Right lung (tissue), 10 donors: ENCODE results near the gene PLEKHG5. TPM values are rescaled to one million over a fixed set of nuclear protein-coding genes. Genes with fewer than 3 reads are reported as not detected.

Source experiments
- DNase-seq, 2 donors: peaks; one replicate each; pipeline ENCODE4 v3.0.0-alpha.2; 2013
- long read RNA-seq, 8 donors: transcript quantifications; one replicate each; lab custom pipeline, GENCODE V29; 2026
- polyA plus RNA-seq, 5 donors: library from polyadenylated mRNA; unstranded; fragments of 120-200 nt; gene quantifications; one replicate each; pipeline versions ENCODE4 v1.2.1 to v1.2.3, GENCODE V29; 2013; ENCODE audit warnings: inconsistent platforms in 1 of 5, low replicate concordance in 1 of 5; ENCODE audit not compliant: insufficient read length in 5 of 5, insufficient read depth in 1 of 5

Gene PLEKHG5
- 10 to 100 TPM; 20.0 to 33.7 (median 28.7) TPM for polyA plus RNA-seq
- long read RNA-seq, donor 1, full-length matches to known transcripts: 2 of 9 reads
- long read RNA-seq, donor 1, partial matches to known transcripts: 7 of 9 reads
- long read RNA-seq, donor 1, other reads (novel, unspliced or antisense): 0 of 9 reads
- long read RNA-seq, donor 2, partial matches to known transcripts: 0 of 1 reads
- long read RNA-seq, donor 2, other reads (novel, unspliced or antisense): 0 of 1 reads
- long read RNA-seq, donor 3: 0 reads
- long read RNA-seq, donor 4, partial matches to known transcripts: 6 of 6 reads
- long read RNA-seq, donor 4, other reads (novel, unspliced or antisense): 0 of 6 reads
- long read RNA-seq, donor 5, partial matches to known transcripts: 16 of 17 reads
- long read RNA-seq, donor 5, other reads (novel, unspliced or antisense): 0 of 17 reads
- long read RNA-seq, donor 6, full-length matches to known transcripts: 1 of 6 reads
- long read RNA-seq, donor 6, partial matches to known transcripts: 5 of 6 reads
- long read RNA-seq, donor 6, other reads (novel, unspliced or antisense): 0 of 6 reads
- long read RNA-seq, donor 7, full-length matches to known transcripts: 1 of 8 reads
- long read RNA-seq, donor 7, partial matches to known transcripts: 7 of 8 reads
- long read RNA-seq, donor 7, other reads (novel, unspliced or antisense): 0 of 8 reads
- long read RNA-seq, donor 8, full-length matches to known transcripts: 1 of 1 reads
- long read RNA-seq, donor 8, partial matches to known transcripts: 0 of 1 reads
- long read RNA-seq, donor 8, other reads (novel, unspliced or antisense): 0 of 1 reads

DNA sequence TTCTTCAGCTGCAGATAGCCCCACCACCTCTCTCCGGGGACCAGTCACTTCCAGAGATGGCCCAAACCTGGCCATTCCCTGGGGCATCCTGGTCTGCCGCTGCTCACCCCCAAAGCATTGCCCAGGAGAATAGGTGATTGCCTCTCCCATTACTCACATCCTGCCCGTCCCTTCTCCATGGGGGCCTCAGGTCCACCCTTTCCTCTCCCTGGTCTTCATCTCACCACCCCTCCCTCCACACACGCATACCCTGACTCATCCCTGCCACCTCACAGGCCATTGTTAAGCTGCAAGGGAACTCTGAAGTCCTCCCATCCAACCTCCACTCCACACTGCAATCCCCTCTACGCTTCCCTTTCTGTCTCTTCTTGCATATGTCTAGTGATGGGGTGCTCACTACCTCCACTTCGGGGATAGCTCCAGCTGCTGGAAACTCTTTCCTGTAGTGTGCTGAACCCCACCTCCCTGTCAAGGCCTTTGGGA is at the start of gene PLEKHG5:
TSS of gene PLEKHG5 (minus strand) at position 188 of the 483 bp plus-strand sequence. CDS start 14,096 bp downstream, outside the sequence.
- no peak for DNase-seq

GRCh38 chr1:6538956-6539355 is 47.5 kb upstream of the PLEKHG5 start:
- no peak for DNase-seq

DNA sequence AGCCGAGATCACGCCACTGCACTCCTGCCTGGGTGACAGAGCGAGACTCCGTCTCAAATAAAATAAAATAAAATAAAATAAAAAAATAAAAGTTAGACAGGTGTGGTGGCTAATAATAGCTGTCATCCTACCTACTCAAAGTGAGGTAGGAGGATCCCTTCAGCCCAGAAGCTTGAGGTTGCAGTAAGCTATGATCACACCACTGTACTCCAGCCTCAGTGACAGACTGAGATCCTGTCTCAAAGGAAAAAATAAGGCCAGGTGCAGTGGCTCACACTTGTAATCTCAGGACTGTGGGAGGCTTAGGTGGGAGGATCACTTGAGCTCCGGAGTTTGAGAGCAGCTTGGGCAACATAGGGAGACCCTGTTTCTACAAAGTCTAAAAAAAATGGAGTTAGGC is 44.8 kb upstream of the PLEKHG5 start:
- no peak for DNase-seq

GRCh38 chr1:6535214-6535613 is 43.7 kb upstream of the PLEKHG5 start:
- DNase-seq: no peak

DNA sequence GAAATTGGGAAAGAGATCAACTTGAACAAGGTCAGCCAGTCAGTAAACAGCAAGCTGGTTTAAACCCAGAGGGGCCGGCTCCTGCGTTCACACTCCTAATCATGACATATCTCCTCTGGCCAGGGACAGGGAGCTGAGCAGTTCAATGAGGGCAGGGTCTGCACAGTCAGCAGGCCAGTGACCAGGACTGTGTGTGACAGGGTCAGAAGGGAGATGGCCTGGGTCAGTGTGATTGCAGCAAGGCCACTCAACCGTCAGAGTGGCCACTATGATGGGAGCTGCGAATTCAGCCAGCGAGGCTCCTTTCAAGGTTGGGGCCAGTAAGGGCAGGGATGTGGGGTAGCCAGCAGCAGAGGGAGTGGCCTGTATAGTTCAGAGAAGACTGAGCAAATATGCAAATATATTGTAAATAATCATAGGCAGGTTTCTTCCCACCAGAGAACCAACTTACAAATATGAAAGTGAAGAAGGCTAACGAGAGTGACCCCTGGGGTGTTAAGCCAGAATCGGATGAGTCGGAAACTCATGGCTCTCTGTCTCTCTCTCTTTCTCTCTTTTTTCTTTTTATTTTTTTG is 42.9 kb upstream of the PLEKHG5 start:
- no peak for DNase-seq

GRCh38 chr1:6531996-6532395 is 40.5 kb upstream of the PLEKHG5 start:
- no peak for DNase-seq

- DNase-seq: no peak
Measured at GRCh38 chr1:6530504-6531160, 39.2 kb upstream of the PLEKHG5 start.

DNA sequence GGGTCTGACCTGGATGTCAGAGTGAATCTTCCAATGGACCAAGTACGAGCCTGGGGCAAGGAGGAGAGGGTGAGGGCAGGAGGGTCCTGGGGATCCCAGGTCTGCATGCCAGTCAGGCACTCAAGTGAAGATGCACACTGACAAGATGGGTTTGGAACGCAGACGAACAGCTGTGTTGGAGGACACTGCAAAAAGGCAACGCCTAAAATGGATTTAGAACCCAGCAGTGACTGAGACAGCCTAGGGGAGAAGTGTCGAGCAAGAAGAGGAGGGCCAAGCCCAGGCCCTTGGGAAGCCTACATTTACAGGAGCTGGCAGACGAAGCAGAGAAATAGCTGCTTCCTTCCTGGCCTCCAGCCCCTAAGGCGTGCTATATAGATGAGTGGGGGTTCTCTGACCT is 37.0 kb upstream of the PLEKHG5 start:
- no peak for DNase-seq

DNA sequence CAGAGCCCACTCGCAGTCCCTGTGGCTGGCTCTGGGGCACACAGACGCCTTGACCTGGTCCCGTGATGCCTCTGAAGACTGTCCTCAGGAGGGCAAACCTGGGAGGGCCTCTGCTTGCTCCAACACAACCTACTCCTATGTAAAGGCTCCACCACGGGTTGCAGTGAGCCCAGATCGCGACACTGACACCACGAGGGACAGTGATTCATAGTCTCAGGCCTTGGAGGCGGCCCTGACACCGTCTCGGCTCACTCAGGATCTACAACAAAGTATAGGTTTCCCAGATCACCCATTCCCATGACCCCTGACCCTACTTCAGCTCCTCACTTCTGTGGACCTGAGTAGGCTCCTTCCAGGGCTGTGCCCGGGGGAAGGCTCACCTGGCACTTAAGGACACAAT is 34.8 kb upstream of the PLEKHG5 start:
- DNase-seq: no peak

DNA sequence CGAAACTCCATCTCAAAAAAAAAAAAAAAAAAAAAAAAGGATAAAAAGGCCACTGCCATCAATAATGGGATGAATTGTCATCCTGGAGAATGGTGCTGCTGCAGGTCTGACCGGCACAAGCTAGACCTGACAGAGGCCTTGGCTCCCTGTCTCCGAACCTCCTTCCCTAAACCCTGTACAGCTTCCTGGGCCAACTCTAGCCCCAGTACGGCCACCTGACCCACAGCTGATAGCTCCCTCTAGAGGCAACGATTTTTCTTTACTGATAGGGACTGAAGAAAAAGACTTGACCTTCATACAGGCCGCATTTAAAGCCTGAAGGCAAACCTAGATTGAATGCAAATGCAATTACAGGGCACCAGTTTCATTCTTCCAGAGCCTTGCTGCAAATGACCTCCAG is 32.1 kb upstream of the PLEKHG5 start:
- no peak for DNase-seq

DNA sequence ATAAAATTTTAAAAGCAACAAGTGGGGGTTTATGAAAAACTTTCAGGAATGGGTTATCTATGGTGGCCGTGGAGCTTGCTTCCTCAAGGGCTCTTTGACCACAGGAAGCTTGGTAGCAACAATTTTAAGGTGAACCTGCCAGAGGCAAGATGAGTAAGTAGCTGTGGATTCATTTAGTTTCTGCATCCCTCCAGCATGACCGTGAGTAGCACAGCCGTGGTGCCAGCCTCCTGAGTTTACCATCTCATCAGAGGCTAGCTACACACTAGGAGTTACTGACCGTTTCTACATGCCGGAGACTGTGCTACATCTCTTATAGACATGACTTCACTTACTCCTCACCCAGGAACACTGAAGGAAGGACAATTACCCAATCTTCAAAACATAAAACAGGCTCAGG is 30.1 kb upstream of the PLEKHG5 start:
- no peak for DNase-seq

- peak; percentile 65 to 66 for DNase-seq
Measured at GRCh38 chr1:6519935-6520671, 28.6 kb upstream of the PLEKHG5 start.

GRCh38 chr1:6519491-6519934 is 28.0 kb upstream of the PLEKHG5 start:
- no peak for DNase-seq

DNA sequence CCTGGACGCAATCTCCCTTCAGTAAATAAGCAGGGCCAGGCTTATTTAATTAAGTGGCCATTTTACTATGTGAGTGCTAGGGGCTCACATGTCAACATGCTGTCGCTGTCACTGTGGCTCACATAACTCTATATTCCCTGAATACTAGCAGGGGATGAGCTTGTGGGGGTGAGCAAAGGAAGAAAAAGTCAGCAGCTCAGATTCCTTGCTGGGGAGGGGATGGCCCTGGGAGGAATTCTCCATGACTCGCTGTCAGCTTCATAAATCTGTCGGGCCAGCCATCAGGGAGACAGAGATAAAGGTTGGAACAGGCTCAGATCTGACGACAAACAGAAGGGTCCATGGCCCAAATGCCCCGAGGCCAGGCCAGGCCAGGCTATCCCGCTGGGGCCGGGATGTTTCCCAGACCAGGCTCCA is 26.0 kb upstream of the PLEKHG5 start:
- no peak for DNase-seq

DNA sequence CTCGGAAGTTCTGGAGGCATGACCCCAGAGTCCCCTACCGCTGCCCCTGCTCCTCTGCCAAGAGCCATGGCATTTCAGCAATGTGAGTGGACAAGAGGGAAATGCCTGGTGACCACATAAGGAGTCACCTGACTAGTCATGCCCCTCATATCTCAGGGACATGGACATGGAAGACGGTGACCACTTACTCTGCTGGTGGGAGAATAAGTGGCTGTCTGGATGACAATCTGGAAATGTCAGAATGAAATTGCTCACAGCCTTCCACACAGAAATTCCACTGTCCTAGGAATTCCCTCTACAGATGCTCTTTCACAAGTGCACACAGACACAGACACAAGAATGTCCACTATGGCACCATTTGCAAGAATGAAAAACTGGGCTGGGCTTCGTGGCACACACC is 24.3 kb upstream of the PLEKHG5 start:
- no peak for DNase-seq

GRCh38 chr1:6513320-6513801 is 21.9 kb upstream of the PLEKHG5 start:
- no peak for DNase-seq

DNA sequence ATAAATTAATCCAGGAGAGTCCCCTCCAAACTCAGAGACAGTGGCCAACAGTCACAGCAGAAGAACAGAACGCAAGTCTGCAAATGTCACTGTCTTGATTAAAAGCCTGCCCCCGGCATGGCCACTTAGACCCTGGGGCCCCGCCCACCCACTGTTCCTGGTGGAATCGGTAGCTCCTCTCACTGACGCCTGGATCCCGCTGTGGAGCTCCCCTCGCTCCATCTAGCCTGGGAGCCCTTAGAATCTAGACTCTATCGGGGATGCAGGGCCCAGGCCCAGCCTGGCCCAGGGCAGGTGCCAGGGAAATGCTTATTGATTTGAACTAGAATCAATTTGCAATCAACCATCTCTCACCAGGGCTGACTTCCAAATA is 21.4 kb upstream of the PLEKHG5 start:
- no peak for DNase-seq

GRCh38 chr1:6512245-6512907 is 20.9 kb upstream of the PLEKHG5 start:
- DNase-seq: no peak

GRCh38 chr1:6511561-6512244 is 20.2 kb upstream of the PLEKHG5 start:
- DNase-seq: no peak

DNA sequence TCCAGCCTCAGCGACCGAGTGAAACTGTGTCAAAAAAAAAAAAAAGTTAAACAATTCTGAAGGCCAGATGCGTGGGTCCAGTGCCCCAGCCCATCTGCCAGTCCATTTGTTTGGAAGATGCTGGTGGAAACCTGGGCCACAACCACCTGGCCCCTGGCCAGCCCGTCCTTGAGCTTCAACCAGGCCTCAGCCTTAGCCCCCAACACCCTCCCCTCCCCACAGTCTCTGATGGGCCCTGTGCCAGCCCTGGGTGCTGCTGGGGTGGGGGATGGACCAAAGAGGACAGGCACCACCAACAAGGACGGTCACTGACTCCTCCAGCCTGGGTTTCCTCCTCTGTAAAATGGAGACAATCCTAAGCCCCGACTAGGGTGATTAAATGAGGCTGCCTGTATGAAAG is 19.6 kb upstream of the PLEKHG5 start:
- DNase-seq: no peak
